ENCODE results near the gene AQP7.

AQP7 gene

DNA sequence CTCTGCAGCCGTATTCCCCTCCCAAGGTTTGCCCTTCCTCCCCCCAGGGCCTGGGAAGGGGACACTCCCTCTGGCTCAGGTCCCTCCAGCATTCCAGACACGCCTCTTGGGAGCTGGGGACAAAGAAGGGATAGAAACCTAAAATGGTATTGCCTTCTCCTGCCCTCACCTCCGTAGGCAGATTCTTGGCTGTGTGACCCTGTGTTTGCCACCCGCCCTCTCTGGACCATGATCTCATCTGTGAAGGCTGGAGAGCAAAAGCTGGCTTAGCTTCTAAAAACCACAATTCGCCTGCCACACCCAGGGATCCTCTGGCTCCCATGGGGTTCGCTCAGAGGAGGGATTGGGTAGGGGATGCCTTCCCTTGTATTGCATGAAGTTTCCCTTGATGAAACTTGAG lies 37.4 kb upstream of the AQP7 start:
- DNase-seq (ENCODE audit: low read depth): no peak
- H3K4me3 ChIP-seq (ENCODE audit: low read depth, low read length): no peak overlapping the region
- TF ChIP-seq, protein P1, sequence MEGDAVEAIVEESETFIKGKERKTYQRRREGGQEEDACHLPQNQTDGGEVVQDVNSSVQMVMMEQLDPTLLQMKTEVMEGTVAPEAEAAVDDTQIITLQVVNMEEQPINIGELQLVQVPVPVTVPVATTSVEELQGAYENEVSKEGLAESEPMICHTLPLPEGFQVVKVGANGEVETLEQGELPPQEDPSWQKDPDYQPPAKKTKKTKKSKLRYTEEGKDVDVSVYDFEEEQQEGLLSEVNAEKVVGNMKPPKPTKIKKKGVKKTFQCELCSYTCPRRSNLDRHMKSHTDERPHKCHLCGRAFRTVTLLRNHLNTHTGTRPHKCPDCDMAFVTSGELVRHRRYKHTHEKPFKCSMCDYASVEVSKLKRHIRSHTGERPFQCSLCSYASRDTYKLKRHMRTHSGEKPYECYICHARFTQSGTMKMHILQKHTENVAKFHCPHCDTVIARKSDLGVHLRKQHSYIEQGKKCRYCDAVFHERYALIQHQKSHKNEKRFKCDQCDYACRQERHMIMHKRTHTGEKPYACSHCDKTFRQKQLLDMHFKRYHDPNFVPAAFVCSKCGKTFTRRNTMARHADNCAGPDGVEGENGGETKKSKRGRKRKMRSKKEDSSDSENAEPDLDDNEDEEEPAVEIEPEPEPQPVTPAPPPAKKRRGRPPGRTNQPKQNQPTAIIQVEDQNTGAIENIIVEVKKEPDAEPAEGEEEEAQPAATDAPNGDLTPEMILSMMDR (conservative IDR thresholded peaks at IDR 0.05; ENCODE audit: low read depth, low read length): no peak

GRCh38 chr9:33438926-33439680 lies 36.7 kb upstream of the AQP7 start:
- no peak for DNase-seq (ENCODE audit: low read depth)
- no peak overlapping the region for H3K4me3 ChIP-seq (ENCODE audit: low read depth, low read length)
- TF ChIP-seq, protein P1 (conservative IDR thresholded peaks at IDR 0.05; ENCODE audit: low read depth, low read length): no peak

- no peak for DNase-seq (ENCODE audit: low read depth)
- TF ChIP-seq, protein P1 (conservative IDR thresholded peaks at IDR 0.05; ENCODE audit: low read depth, low read length): no peak
- no peak overlapping the region for H3K4me3 ChIP-seq (ENCODE audit: low read depth, low read length)
These were observed 35.5 kb upstream of the AQP7 start for GRCh38 chr9:33437898-33438297.

- H3K4me3 ChIP-seq (ENCODE audit: low read depth, low read length): no peak overlapping the region
- DNase-seq (ENCODE audit: low read depth): no peak
- TF ChIP-seq, protein P1 (conservative IDR thresholded peaks at IDR 0.05; ENCODE audit: low read depth, low read length): no peak
These were observed 34.8 kb upstream of the AQP7 start for GRCh38 chr9:33437205-33437604.

DNA sequence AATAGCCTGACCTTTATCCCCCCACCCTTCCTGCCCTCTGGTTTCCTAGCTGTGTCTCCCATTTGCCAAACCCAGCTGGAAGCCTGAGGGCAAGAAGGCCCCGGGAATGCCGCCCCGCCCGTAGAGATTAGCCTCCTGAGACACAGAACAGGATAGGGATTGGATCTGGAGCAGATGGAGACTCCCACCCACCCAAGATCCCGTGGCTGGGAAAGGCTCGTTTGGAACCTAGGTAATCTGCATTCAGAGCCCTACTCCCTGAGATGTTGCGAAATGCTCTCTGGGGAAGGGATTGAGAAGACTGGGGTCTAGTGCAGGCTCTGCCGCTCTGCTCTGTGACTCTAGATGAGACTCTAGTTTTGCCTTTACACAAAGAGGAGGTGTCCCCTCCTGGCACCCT lies 34.1 kb upstream of the AQP7 start:
- TF ChIP-seq, protein P1 (conservative IDR thresholded peaks at IDR 0.05; ENCODE audit: low read depth, low read length): no peak
- DNase-seq (ENCODE audit: low read depth): no peak
- H3K4me3 ChIP-seq (ENCODE audit: low read depth, low read length): no peak overlapping the region

GRCh38 chr9:33435821-33436277 lies 33.5 kb upstream of the AQP7 start:
- no peak overlapping the region for H3K4me3 ChIP-seq (ENCODE audit: low read depth, low read length)
- no peak for DNase-seq (ENCODE audit: low read depth)
- TF ChIP-seq, protein P1 (conservative IDR thresholded peaks at IDR 0.05; ENCODE audit: low read depth, low read length): no peak
